ENCODE results near the gene PRKACB.
"Not testable (repeated sequence)": the region's sequence is repeated elsewhere in the genome, so short reads cannot be mapped to it uniquely, and the experiment has no call there.

The PRKACB gene

GRCh38 chr1:84223751-84224432, 79.8 kb downstream of the PRKACB start:
- no peak for DNase-seq

DNA sequence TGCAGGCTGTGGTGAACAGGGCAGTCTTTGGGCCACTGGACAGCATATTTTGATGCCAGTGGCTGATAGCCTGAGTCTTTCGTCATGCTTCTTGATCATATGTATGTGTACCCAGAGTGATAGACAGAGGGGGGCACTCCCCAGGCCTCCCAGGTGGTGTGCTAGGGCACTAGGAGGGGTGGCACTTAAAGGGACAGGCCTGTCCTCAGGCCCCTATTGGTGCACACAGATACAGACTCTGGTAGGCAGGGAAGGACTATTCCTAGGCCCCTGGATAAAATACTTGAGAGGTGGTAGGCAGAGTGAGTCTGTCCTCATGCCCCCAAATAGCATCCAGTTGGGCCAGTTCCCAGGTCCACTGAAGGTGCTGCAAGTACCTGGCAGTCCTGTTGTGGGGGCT, 80.8 kb downstream of the PRKACB start:
- DNase-seq, result no peak

GRCh38 chr1:84225646-84226045, 81.6 kb downstream of the PRKACB start:
- no peak for DNase-seq

DNA sequence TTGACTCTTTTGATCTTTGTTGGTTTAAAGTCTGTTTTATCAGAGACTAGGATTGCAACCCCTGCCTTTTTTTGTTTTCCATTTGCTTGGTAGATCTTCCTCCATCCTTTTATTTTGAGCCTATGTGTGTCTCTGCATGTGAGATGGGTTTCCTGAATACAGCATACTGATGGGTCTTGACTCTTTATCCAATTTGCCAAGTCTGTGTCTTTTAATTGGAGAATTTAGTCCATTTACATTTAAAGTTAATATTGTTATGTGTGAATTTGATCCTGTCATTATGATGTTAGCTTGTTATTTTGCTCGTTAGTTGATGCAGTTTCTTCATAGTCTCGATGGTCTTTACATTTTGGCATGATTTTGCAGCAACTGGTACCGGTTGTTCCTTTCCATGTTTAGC, 88.6 kb downstream of the PRKACB start:
- DNase-seq, result not testable (repeated sequence)

DNA sequence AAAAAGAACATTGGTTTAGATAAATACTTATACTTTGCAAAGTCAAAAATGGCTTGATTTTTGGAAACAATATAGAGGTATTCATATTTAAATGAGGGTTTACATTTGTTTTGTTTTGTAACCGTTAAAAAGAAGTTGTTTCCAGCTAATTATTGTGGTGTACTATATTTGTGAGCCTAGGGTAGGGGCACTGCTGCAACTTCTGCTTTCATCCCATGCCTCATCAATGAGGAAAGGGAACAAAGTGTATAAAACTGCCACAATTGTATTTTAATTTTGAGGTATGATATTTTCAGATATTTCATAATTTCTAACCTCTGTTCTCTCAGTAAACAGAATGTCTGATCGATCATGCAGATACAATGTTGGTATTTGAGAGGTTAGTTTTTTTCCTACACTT, 92.2 kb downstream of the PRKACB start:
- DNase-seq, result no peak

- no peak for DNase-seq
Measured at GRCh38 chr1:84242641-84243040, 98.6 kb downstream of the PRKACB start.

- no peak for DNase-seq
Measured at GRCh38 chr1:84245563-84245962, 101.5 kb downstream of the PRKACB start.

GRCh38 chr1:84246213-84246612, 102.1 kb downstream of the PRKACB start:
- DNase-seq, result no peak

DNA sequence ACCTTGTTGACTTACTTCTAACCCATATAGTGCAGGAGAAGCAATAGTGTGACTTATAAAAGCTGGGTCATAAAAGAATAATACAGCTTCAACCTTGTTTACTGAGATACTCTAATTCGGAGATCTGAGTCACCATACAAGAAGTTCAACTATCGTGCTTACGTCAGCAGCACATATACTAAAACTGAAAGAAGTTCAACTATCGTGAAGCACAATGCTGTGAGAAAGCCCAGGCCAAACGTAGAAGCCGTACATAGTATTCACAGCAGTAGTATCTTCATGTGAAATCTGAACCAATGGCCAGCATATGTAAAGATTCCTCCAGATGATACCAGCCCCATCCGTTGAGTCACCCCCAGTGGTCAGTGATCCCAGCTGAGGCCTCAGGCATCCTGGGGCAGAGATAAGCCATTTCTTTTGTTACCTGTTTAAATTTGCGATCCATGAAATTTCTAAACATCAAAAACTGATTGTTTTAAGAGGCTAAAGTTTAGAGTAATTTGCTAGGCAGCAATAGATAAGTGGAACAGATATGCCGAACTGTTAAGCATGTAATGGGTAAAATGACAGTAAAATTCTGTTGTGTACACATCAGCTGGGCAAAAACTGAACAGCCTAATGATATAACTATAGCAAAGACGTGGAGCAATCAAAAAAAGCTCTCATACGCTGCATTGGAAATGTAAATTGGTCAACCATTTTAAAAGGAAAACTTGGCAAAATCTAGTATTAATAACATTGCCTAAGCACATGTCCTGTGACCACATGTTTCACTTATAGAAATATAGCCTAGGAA, 103.6 kb downstream of the PRKACB start:
- peak in 1 of 5 experiments; percentile 55 for DNase-seq

DNA sequence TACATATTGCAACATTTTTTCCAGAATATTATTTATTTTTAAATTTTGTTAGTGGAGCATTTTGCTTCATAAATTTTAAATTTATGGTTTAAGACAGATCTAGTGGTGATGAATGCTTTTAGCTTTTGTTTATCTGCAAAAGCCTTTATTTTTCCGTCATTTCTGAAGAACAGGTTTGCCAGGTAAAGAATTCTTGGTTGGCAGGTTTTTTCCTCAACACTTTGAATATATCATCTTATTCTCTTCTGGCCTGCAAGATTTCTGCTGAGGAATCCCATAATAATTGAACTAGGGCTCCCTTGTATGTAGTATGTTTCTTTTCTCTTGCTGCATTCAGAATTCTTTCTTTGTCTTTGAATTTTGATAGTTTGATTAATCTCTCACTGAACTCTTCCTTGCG, 106.6 kb downstream of the PRKACB start:
- DNase-seq, result no peak

DNA sequence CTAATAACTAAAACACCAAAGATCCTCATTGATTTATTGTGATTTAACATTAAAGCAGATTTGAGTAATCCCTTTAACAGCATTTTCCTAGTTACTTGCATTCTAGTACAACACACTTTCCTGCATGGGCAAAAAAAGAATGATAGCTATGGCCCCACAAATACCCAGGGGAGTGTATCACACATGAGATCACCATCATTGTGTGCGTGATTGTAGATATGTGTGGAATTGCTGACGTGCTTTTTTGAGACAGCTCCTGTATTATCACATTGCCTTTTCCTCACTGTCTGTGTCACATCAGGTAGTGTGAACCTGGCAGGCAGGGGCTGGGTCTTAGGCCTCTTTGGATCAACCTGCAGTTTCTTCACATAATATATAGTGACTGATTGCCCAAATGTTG, 109.0 kb downstream of the PRKACB start:
- DNase-seq, result no peak

- DNase-seq, result no peak
Measured at GRCh38 chr1:84253891-84254290, 109.8 kb downstream of the PRKACB start.

GRCh38 chr1:84254703-84255238, 110.7 kb downstream of the PRKACB start:
- DNase-seq, result no peak

- no peak for DNase-seq
Measured at GRCh38 chr1:84255582-84255981, 111.5 kb downstream of the PRKACB start.

DNA sequence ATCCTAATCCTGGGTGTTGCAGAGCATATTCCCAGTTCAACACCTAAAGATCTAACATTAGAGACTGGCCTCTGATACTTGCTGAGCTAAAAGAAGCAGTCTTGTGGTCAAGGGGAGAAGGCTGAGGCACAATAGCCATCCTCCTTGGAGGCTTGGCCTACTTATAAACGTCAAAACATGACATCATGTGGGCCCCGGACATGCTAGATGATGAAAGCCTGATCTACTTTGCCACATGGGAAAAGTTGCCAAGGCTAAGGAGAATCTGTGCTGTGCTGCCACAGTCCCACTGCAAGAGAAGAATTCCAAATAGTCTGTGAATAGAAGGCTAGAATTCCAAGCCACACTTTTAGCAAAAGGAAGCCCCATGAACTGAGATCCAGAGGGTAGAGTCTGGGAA, 113.5 kb downstream of the PRKACB start:
- DNase-seq, result no peak

DNA sequence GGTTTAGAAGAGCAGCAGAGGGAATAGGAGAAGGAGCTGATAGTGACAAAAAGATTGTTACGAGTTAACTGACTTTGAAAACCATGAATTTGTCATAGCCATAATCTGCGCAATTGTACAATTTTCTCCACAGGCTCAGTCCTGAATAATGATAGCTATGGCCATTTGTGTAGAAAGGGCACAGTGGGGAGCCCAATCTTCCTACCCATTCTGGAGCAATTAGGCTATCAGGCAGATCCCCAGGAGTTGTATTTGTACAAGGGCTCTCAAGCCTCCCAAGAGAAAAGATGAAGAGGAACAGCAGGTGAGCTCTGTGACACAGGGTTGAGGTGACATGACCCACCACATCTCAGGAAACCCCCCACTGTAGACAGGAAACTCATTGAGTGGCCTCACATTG, 115.3 kb downstream of the PRKACB start:
- DNase-seq, result no peak

DNA sequence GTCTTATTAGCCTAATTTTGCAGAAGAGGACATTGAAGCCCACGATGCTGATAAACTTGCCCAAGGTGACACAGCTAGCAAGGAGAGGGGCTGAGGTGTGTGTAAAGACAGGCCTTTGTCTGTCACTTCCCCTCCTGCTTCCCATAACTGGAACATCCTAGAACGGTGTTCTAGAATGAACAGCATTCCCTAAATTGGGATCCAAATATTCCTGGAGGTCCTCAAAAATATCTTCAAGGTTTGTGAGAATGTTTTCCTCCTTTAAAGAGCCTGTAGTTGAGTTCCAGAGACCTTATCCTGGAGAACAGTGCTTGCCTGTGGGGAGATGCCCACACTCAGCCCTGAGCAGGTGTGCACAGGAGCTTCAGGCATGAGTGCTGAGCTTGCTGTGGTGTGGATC, 115.9 kb downstream of the PRKACB start:
- no peak for DNase-seq

DNA sequence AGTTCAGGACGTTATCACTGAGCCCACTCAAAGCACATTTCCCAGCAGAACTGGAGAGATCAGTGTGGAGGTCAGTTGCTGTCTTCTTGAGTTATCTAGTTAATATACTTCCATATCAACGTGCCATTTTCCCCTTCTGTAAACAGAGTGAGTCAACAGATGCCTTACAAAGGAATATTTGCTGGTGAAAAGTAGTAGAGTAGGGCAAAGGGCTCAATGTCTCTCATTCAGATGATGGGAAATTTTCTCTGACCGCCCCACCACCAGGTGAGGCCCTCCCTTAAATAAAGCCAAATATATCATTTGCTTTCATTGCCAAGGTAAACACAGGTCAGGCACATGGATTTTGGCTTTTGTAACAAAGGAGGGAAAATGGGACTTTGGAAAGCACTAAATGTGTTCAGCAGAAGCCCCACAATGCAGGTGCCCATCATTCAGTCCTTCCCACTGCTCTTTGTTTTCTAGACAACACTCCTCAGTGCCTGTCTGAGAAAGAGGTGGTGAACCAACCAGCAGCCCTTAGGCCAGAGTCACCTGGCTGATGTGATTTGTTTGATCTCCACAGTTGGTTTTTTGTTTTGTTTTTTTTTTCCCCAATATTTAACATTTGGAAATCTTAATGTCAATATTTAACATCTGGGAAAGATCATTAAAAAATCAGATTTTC, 116.9 kb downstream of the PRKACB start:
- DNase-seq, result no peak

- no peak for DNase-seq
Measured at GRCh38 chr1:84264961-84265360, 120.9 kb downstream of the PRKACB start.

DNA sequence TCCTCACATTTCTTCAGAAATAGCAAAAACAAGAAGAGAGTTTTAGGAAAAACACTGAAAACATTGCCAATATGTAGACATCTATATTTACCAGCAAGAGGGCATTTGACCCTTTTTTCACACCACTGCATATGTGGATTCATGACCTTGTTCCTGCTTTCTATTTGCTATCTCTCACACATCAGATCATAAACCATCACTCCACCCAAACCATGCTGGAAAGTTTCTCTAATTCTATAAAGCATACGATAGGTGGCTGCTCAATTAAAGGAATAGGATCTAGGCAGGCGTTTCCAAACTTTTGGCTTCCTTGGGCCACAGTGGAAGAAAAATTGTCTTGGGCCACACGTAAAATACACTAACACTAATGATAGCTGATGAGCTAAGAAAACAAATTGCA, 121.8 kb downstream of the PRKACB start:
- no peak for DNase-seq

- no peak for DNase-seq
Measured at GRCh38 chr1:84266748-84267147, 122.7 kb downstream of the PRKACB start.

GRCh38 chr1:84267476-84267875, 123.4 kb downstream of the PRKACB start:
- DNase-seq, result no peak

DNA sequence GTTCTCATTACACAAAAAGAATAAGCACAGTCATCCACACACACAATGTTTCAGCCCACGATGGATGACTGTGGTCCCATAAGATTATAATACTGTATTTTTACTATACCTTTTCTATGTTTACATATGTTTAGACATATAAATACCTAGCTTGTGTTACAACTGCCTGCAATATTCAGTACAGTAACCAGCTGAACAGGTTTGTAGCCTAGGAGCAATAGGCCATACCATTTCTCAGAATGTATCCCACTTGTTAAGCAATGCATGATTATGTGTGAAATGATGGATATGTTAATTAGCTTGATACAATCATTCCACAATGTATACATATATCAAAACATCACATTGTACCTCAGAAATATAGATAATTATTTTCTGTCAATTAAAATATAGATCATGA, 124.3 kb downstream of the PRKACB start:
- no peak for DNase-seq

GRCh38 chr1:84269306-84269705, 125.2 kb downstream of the PRKACB start:
- no peak for DNase-seq
